Large intestine (tissue), 3 donors: ENCODE data around the gene SLC25A45. TPM values are rescaled to one million over a fixed set of nuclear protein-coding genes. Genes with fewer than 3 reads are reported as not detected.

Experiments
- DNase-seq, 2 donors: peaks; one replicate each; pipeline versions ENCODE4 v3.0.0 to v3.0.0-alpha.2; 2013
- H3K27ac ChIP-seq: one replicate; pipeline ENCODE4 v1.5.1; 2013; ENCODE audit warnings: low read length
- H3K27me3 ChIP-seq: 2 replicates; pipeline ENCODE4 v1.6.1; 2013; ENCODE audit warnings: low read length; ENCODE audit not compliant: control insufficient read depth, insufficient read depth
- H3K36me3 ChIP-seq: 2 replicates; pipeline ENCODE4 v1.6.1; 2013; ENCODE audit warnings: low read length; ENCODE audit not compliant: control insufficient read depth, insufficient read depth
- H3K4me1 ChIP-seq: one replicate; pipeline ENCODE4 v1.6.1; 2013; ENCODE audit warnings: low read length; ENCODE audit not compliant: control insufficient read depth, insufficient read depth
- H3K4me3 ChIP-seq: one replicate; pipeline ENCODE4 v1.5.1; 2013; ENCODE audit warnings: low read length
- H3K9me3 ChIP-seq: one replicate; pipeline ENCODE4 v1.6.1; 2013; ENCODE audit warnings: mild to moderate bottlenecking, low read depth, low read length, moderate library complexity; ENCODE audit not compliant: control insufficient read depth
- WGBS: methylation state at CpG from one replicate; pipeline ENCODE4 v1.1.5; 2013; ENCODE audit warnings: low lambda C conversion rate; ENCODE audit not compliant: insufficient coverage; 5-methylcytosine and 5-hydroxymethylcytosine counted together
- polyA plus RNA-seq: library from polyadenylated mRNA; unstranded; fragments of 120-200 nt; gene quantifications from one replicate; pipeline ENCODE4 v1.2.1, GENCODE V29; 2013

SLC25A45 gene
- polyA plus RNA-seq, 1 donor, result 41.2 TPM

DNA sequence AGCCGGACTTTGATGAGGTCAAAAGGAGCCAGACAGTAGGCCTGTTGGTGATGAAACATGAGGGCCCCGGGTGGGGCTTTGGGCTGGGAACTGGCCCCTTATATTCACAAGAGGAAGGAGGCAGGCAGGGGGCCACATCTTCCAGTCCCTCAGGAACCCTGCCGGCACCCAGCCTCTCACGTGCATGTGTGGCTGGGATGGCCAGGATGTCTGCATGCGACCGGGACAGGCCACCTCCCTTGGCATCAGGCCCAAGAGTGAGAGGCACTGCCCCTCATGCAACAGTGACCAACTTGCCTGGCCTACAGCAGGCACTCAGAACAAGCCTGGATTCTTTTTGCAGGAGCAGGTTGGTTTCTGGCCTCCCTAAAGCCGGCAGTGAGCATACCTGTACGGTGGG lies 5.4 kb downstream of the SLC25A45 start:
- Histone ChIP-seq H3K4me1 (peaks cover 63% of the 10 kb centered on the region), H3K36me3 (peaks cover 11% of the 10 kb centered on the region), H3K9me3 (peaks cover 4% of the 10 kb centered on the region), H3K27me3 (no peaks in the 10 kb centered on the region), H3K4me3 (no peak overlapping the region), H3K27ac (peak overlapping the region; percentile 98)
- no CpG with 5 or more reads among the region's 8 CpGs for WGBS
- DNase-seq, result no peak

DNA sequence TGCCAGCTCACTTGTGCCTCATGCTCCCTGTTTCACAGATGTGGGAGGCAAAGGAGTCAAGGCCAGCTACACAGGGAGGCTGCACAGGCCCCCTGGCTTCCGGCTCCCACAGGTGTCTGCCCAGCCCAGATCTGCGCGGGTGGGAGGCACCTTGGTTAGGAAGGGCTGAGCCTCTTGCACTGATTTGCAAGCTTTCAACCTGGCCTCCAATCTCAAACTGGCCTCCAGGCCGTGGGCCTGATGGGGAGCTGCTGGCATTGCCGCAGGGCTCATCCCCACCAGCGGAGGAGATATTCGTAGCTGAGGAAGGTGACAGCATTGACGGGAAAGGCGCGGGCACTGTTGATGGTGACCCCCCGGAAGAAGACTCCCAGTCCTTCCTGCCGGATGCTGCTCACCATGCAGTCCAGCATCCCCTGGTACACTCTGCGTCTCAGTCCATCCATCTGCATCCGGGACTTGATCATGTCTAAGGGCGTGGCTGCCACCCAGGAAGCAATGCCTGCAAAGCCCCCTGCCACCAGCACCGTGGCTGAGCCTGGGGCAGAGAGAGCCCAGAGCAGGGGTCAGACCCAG lies 6.2 kb downstream of the SLC25A45 start:
- no CpG with 5 or more reads among the region's 16 CpGs for WGBS
- Histone ChIP-seq H3K9me3 (peaks cover 4% of the 10 kb centered on the region), H3K27ac (no peak overlapping the region), H3K27me3 (no peaks in the 10 kb centered on the region), H3K4me1 (peaks cover 57% of the 10 kb centered on the region), H3K4me3 (no peak overlapping the region), H3K36me3 (peaks cover 11% of the 10 kb centered on the region)
- no peak for DNase-seq

DNA sequence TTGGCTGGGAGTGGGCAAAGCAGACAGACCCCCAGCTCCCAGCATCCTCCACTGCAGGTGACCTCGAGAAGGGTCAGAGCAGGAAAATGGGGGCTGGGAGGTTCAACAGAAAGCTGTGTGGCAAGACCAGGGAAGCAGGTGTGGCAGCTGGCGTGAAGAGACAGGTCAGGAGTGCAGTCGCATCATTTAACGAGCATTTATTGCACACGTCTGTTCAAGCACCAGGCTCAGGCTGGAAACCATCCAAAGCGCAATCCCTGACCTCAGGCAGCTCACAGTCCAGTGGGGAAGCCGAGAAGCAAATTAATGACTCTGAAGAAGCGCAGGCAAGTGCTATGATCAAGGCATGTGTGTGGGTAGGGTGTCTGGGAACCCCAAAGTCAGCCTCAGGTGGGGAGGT lies 7.4 kb downstream of the SLC25A45 start:
- Histone ChIP-seq H3K4me3 (no peak overlapping the region), H3K27me3 (no peaks in the 10 kb centered on the region), H3K36me3 (peaks cover 11% of the 10 kb centered on the region), H3K27ac (no peak overlapping the region), H3K9me3 (peaks cover 4% of the 10 kb centered on the region), H3K4me1 (peaks cover 52% of the 10 kb centered on the region)
- 73% methylated on average over 3 of the region's 8 CpGs for WGBS
- DNase-seq, result peak in 1 of 2 donors; percentile 46

DNA sequence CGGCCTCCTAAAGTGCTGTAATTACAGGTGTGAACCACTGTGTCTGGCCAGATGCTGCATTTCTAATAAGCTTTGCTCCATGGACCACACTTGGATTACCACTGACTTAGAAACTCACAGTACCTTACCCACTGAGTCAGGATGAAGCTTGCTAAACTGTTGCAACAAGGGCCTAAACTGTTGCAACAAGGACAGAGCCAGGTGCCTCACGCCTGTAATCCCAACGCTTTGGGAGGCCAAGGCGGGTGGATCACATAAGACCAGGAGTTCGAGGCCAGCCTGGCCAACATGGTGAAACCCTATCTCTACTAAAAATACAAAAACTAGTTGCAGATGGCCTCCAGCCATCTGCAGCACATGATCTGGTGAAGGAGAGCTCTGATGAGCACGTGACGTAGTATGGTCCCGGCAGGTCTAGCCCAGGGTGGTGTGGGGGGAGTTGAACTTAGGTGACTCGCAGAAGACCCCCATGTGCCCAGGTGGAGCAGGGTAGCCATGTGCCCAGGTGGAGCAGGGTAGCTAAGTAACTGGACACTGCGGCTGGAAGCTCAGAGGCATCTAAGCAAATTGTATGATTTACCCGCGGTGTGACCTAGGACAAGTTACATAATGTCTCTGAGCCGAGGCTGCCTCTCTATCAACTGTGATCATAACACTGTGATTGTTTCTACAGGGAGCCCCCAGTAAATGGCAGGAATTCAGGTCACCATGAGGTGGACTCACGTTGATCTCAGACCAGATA lies 8.4 kb downstream of the SLC25A45 start:
- DNase-seq, result no peak
- no CpG with 5 or more reads among the region's 14 CpGs for WGBS
- Histone ChIP-seq H3K4me1 (peaks cover 44% of the 10 kb centered on the region), H3K4me3 (no peak overlapping the region), H3K36me3 (peaks cover 9% of the 10 kb centered on the region), H3K9me3 (peaks cover 4% of the 10 kb centered on the region), H3K27me3 (no peaks in the 10 kb centered on the region), H3K27ac (no peak overlapping the region)

DNA sequence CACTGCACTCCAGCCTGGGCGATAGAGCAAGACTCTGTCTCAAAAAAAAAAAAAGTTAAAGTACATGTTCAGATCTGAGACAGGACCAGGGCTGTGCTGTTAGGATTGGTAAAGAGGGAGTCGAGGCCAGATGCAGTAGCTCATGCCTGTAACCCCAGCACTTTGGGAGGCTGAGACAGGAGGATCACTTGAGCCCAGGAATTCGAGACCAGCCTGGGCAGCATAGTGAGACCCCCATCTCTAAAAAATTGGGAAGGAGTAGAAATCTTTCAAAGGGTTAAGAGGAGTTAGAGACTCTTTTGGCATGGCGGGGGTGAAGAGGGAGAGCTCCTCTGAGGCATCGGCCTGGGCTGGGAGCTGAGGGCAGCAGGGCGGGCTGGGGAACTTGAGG lies 11.8 kb downstream of the SLC25A45 start:
- Histone ChIP-seq H3K27me3 (no peaks in the 10 kb centered on the region), H3K36me3 (peaks cover 2% of the 10 kb centered on the region), H3K9me3 (peaks cover 4% of the 10 kb centered on the region), H3K4me3 (no peak overlapping the region), H3K27ac (peak overlapping the region; percentile 60), H3K4me1 (peaks cover 37% of the 10 kb centered on the region)
- DNase-seq, result no peak
- 60% methylated on average over 1 of the region's 6 CpGs for WGBS

DNA sequence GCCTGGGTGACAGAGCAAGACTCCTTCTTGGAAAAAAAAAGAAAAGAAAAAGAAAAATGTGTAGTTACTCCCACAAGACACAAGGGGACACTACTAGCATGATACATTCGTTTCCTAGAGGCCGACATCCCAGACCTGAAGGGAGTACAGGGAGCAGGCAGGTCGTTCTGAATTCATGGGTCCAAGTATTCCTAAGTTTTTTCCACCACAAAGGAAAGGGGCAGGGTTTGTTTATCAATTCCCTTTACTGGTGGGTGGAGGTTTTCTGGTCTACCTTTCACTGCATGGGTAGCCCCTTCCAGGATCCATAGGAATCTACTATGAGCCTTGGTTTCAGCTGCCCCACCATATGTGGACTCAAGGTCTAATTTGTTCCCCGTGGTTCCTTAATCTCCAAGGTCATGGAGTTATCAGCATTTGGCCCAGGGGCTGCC lies 16.1 kb downstream of the SLC25A45 start:
- H3K36me3 ChIP-seq, result no peaks in the 10 kb centered on the region
- H3K4me3 ChIP-seq, result no peak overlapping the region
- peak; percentile 67 to 82 for DNase-seq
- peak overlapping the region; percentile 52 for H3K27ac ChIP-seq
- H3K4me1 ChIP-seq, result peaks cover 29% of the 10 kb centered on the region
- no peaks in the 10 kb centered on the region for H3K27me3 ChIP-seq
- no peaks in the 10 kb centered on the region for H3K9me3 ChIP-seq
- WGBS, result 20% methylated on average over 1 of the region's 4 CpGs

DNA sequence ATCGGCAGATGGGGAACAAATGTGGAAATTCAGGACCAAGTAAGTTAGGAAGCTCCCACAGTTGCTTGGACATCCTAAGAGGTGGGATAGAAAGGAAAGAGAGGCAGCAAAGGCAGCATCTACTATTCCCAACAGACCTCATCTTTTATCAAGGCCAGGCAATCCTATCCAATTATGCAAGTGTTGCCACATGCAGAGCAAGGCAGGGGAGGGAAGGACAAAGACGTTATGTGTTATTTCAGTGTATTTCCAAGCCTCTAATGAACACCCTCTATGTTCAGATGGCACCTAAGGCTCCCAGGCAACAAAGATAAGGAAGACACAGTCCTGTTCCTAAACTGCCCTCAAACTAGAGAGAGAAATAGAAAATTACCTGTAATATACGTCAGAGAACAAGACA lies 18.7 kb downstream of the SLC25A45 start:
- H3K27ac ChIP-seq, result no peak overlapping the region

DNA sequence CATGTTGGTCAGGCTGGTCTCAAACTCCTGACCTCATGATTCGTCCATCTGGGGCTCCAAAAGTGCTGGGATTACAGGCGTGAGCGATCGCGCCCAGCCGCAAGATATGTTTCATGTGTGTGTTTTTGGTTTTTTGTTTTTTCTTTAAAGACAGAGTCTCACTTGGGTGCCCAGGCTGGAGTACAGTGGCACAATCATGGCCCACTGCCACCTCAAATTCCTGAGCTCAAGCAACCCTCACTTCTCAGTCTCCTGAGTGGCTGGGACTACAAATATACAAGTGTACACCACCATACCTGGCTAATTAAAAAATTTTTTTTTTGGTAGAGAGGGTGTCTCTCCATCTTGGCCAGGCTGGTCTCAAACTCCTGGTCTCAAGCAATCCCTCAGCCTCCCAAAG lies 19.5 kb downstream of the SLC25A45 start:
- H3K4me1 ChIP-seq, result peaks cover 35% of the 10 kb centered on the region
- H3K9me3 ChIP-seq, result no peaks in the 10 kb centered on the region
- H3K4me3 ChIP-seq, result no peak overlapping the region
- no peak overlapping the region for H3K27ac ChIP-seq
- no CpG with 5 or more reads among the region's 6 CpGs for WGBS
- DNase-seq, result no peak
- H3K27me3 ChIP-seq, result no peaks in the 10 kb centered on the region
- H3K36me3 ChIP-seq, result no peaks in the 10 kb centered on the region

More for the DNA sequence above, 18.7 kb downstream of the SLC25A45 start:
- no peaks in the 10 kb centered on the region for H3K9me3 ChIP-seq
- H3K36me3 ChIP-seq, result no peaks in the 10 kb centered on the region
- H3K27me3 ChIP-seq, result no peaks in the 10 kb centered on the region
- no peak for DNase-seq
- H3K4me3 ChIP-seq, result no peak overlapping the region
- 100% methylated on average over 1 of the region's 3 CpGs for WGBS
- H3K4me1 ChIP-seq, result peaks cover 30% of the 10 kb centered on the region

DNA sequence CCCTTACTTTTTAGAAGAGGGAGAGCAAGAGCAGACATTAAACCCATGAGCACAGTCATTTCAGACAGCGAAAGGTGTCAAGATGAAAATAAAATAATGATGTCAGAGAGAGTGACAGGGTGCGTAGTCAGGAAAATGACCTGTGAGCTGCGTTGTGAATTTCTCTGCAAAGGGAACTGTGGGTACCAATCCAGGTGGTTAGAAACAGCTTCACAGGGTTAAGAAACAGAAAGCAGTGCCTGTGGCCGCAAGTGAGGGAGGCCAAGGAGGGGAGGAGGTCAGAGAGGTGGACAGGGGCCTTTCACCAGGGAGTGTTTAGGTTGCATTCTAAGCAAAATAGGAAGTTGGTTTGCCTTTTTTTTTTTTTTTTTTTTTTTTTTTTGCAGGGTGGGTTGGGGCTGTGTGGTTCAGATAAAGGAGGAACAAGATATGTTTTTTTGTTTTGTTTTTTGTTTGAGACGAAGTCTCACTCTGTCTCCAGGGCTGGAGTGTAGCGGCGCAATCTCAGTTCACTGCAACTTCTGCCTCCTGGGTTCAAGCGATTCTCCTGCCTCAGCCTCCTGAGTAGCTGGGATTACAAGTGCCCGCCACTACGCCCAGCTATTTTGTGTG lies 20.0 kb downstream of the SLC25A45 start:
- Histone ChIP-seq H3K4me3 (no peak overlapping the region), H3K9me3 (no peaks in the 10 kb centered on the region), H3K27ac (no peak overlapping the region), H3K36me3 (no peaks in the 10 kb centered on the region), H3K4me1 (peaks cover 35% of the 10 kb centered on the region), H3K27me3 (no peaks in the 10 kb centered on the region)
- no peak for DNase-seq
- WGBS, result 100% methylated on average over 2 of the region's 10 CpGs

DNA sequence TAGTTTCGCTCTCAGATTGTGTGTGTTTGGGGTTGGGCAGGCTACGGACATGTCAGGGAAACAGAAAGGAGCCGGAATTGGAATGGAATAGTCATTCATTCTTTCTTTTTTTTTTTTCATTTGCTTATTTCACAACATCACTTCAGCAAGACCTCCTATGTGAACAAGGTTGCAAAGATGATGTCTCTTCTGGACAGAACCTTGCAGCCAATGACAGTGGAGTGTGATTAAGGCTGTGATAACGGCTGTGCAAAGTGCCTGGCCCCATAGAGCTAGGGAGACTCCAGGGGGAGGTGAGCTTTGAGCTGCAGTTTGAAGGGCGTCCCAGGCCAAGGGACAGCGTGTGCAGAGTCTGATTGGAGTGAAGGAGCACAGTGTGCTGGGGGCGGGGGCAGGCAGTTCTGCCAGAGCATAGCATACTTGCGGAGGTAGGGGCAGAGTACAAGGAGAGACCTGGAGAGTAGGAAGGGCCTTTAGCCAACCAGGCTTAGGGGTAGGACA lies 24.5 kb downstream of the SLC25A45 start:
- Histone ChIP-seq H3K9me3 (no peaks in the 10 kb centered on the region), H3K4me1 (peaks cover 49% of the 10 kb centered on the region), H3K4me3 (no peak overlapping the region), H3K27ac (peak overlapping the region; percentile 79), H3K27me3 (peaks cover 7% of the 10 kb centered on the region), H3K36me3 (peaks cover 4% of the 10 kb centered on the region)
- 40% methylated on average over 1 of the region's 8 CpGs for WGBS
- peak; percentile 96 to 98 for DNase-seq
